BE2C (cell line): ENCODE data around the gene SGTA. TPM values are rescaled to one million over a fixed set of nuclear protein-coding genes. Genes with fewer than 3 reads are reported as not detected.

Experiments
- DNase-seq: peaks from one replicate; pipeline ENCODE4 v3.0.0-alpha.2; 2020
- H3K27me3 ChIP-seq: fragments of 250-450 bp; sonication (Bioruptor Pico); 2 replicates; pipeline ENCODE4 v1.5.1; 2020; ENCODE audit warnings: mild to moderate bottlenecking
- H3K36me3 ChIP-seq: fragments of 250-450 bp; sonication (Bioruptor Pico); 2 replicates; pipeline ENCODE4 v1.5.1; 2020; ENCODE audit warnings: mild to moderate bottlenecking
- H3K4me1 ChIP-seq: fragments of 250-450 bp; sonication (Bioruptor Pico); 2 replicates; pipeline ENCODE4 v1.5.1; 2020
- H3K4me3 ChIP-seq: 2 replicates; pipeline ENCODE4 v1.5.1; 2011; ENCODE audit warnings: low read depth, low read length
- H3K9me3 ChIP-seq: fragments of 250-450 bp; sonication (Bioruptor Pico); 2 replicates; pipeline ENCODE4 v1.5.1; 2020
- CTCF ChIP-seq: IDR thresholded peaks from 2 replicates; pipeline ENCODE4 v1.5.1; 2012; ENCODE audit warnings: mild to moderate bottlenecking, low read depth, low read length
- polyA plus RNA-seq: library from polyadenylated mRNA; unstranded; fragments of >200 nt; gene quantifications from one replicate; pipeline ENCODE4 v1.2.1, GENCODE V29; 2012; ENCODE audit warnings: low read depth, missing spikeins; ENCODE audit not compliant: insufficient read length, insufficient read depth

The SGTA gene
- polyA plus RNA-seq = 190 TPM

DNA sequence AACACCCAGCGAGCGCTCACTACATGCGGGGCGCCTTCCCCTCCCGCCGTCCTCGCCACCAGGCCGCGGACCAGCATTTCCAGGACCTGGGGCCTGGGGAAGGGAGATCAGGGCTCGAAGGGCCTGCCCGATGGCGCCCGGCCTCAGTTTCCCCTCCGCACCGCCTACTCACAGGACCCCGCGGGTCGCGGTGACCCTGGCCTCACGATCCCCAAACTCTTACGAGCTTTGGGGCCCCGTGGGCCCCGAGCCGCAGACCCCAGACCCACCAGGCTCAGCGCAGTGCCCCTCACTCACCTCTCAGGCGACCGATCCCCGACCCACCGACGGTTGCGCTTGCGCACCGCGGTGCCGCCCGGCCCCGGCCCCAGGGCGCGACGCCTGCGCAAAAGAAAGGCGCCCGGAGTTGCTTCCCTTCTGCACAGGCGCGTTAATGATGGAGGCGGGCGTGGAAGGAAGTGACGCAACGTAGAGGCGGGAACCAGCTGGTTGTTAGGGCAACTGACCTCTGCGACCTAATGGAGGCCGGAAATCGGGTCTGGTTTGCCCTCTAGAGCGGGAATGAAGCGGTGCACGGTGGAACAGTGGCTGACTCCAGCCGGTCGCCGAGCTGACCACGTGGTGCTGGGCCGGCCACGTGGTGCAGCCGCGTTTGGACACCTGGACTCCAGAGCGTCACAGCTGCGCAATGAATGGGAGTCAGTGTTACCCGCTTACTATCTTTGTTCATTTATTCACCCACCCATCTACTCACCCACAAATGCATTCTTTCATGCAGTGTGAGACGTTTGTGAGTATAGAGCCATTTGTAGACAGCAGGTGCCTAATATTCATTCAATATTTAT lies at the start of gene SGTA:
TSS of gene SGTA (minus strand) at position 338 of the 845 bp plus-strand sequence. CDS start 14,205 bp downstream, outside the sequence.
- no peaks in the 10 kb centered on the region for H3K27me3 ChIP-seq
- H3K4me3 ChIP-seq = peak within 1 kb of the TSS; percentile 91
- H3K9me3 ChIP-seq = no peaks in the 10 kb centered on the region
- peaks cover 26% of the 10 kb centered on the region for H3K36me3 ChIP-seq
- 0 out of 2 replicates have a peak, but pooled peaks cover 2% of the 10 kb centered on the region for H3K4me1 ChIP-seq
- peak; percentile 98 for DNase-seq
- TF ChIP-seq CTCF = 0 out of 2 replicates have a peak, but pooled peaks have one; percentile 20

- no peaks in the 10 kb centered on the region for H3K27me3 ChIP-seq
- DNase-seq = no peak
- no peak for TF ChIP-seq CTCF
- H3K4me3 ChIP-seq = no peak overlapping the region
- H3K36me3 ChIP-seq = no peaks in the 10 kb centered on the region
- H3K9me3 ChIP-seq = peaks cover 4% of the 10 kb centered on the region; the same call in 1 of the 2 replicates
- no peaks in the 10 kb centered on the region for H3K4me1 ChIP-seq
These were observed 44.9 kb upstream of the SGTA start for GRCh38 chr19:2827840-2828489.

GRCh38 chr19:2827022-2827421 lies 43.9 kb upstream of the SGTA start:
- no peak overlapping the region for H3K4me3 ChIP-seq
- no peaks in the 10 kb centered on the region for H3K4me1 ChIP-seq
- DNase-seq = no peak
- no peaks in the 10 kb centered on the region for H3K36me3 ChIP-seq
- no peaks in the 10 kb centered on the region for H3K27me3 ChIP-seq
- H3K9me3 ChIP-seq = no peaks in the 10 kb centered on the region
- TF ChIP-seq CTCF = no peak

- Histone ChIP-seq H3K4me3 (no peak overlapping the region), H3K9me3 (no peaks in the 10 kb centered on the region), H3K27me3 (no peaks in the 10 kb centered on the region), H3K4me1 (no peaks in the 10 kb centered on the region), H3K36me3 (no peaks in the 10 kb centered on the region)
- no peak for DNase-seq
- TF ChIP-seq CTCF = no peak
These were observed 41.1 kb upstream of the SGTA start for GRCh38 chr19:2824129-2824528.

- Histone ChIP-seq H3K4me1 (no peaks in the 10 kb centered on the region), H3K9me3 (no peaks in the 10 kb centered on the region), H3K27me3 (no peaks in the 10 kb centered on the region), H3K4me3 (no peak overlapping the region), H3K36me3 (no peaks in the 10 kb centered on the region)
- DNase-seq = no peak
- TF ChIP-seq CTCF = no peak
These were observed 40.6 kb upstream of the SGTA start for GRCh38 chr19:2823646-2824045.

GRCh38 chr19:2822846-2823245 lies 39.8 kb upstream of the SGTA start:
- Histone ChIP-seq H3K9me3 (no peaks in the 10 kb centered on the region), H3K27me3 (no peaks in the 10 kb centered on the region), H3K4me1 (no peaks in the 10 kb centered on the region), H3K4me3 (no peak overlapping the region), H3K36me3 (no peaks in the 10 kb centered on the region)
- TF ChIP-seq CTCF = no peak
- no peak for DNase-seq
